ENCODE measurements around the gene TAF3.

Gene TAF3

DNA sequence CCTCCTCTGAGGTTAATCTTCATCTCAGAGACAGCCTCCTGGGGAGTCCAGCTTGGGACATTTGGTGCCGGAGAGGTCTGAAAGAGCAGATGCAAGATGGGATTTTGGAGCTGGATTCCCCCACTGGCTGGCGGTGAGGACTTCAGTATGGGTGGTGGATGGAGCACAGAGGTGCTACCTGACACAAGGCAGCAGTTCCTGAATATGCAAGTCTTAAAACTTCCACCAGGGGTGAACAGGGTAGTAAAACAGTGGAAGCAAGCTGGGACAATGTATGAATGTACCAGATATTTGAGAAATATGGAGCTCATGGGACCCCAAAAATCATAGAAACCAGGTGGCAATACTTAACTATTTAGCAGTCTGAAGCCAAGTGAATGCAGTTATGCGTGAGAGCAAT lies 4.8 kb upstream of the TAF3 start:
- no peak for DNase-seq

DNA sequence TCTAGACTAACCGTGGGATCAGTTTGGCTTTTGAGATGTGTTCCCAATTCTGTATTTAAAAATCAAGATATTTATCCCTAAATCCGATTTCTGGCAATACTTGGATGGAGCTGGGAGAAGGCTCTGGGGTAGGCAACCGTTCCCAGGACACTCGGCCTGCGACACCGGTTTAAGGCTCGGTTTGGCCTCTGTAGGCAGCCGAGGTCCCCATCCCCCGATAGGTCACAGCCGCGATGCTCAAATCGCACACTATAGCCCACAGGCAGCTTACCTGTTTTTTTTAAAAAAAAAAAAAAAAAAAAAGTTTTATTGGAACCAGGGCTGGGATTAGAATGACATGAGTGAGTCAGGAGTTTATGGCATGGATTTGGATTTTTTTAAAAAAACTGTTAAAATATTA lies 729 bp upstream of the TAF3 start:
- DNase-seq, result no peak

DNA sequence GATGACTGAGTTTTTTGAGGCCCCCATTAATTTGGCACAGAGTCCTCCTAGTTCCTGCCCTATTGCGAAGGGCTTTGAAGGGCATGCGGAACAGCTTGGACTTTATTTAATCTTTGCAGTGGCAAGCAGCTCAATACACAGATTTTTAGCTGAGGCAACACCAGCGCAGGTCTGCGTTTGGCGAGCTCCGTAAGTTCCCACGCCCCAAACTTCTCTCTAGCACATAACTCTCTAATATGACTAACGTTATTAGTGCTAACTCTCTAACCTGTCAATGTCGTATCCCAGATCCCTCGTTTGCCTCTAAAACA lies 366 bp upstream of the TAF3 start:
- DNase-seq, result no peak

DNA sequence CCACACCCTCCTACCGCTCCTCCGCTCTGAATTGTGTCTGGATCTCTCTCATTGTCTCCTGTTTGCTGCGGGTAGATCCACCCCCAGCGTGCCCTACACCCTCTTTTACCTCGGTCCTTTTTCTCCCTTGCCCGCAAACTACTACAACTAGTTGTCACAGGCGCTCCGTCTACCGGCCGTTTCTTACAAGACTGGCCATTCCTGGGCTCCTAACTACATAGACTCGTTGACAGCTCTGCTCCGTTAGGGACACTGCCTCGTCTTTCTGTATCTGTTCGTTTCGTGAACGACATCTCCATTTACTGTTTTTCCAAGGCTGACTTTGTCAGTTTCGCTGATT lies 786 bp downstream of the TAF3 start:
- DNase-seq, result peak; percentile 21

DNA sequence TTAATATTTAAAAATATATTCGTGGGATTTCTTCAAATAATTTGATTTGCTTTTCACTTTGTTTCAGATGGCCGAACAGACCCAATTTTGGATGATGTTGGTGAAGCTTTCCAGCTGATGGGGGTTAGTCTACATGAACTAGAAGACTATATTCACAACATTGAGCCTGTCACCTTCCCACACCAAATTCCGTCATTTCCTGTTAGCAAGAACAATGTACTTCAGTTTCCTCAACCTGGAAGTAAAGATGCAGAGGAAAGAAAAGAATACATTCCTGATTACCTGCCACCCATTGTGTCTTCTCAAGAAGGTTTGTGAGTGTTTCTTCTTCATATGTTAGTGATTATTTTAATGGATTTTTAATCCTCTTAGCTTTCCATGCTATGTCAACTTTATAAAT lies 5.9 kb downstream of the TAF3 start:
- DNase-seq, result no peak

DNA sequence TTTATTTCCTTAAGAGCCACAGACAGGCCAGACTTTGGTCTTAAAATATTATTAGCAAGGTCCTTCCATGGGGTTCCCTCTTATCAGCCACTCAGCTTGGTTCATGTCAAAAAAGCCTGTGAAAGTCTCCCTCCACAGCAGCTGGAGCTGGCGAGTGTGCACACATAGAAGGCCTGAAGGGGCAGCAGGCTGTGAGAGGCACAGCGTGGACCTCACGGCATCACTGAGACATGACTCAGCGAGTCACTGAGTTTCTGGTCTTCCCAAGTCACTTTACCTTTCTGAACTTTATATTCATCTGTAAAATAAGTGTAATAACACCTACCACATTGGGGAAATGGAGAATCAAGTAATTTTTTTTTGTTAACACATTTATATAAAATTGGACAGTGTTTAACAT lies 8.7 kb downstream of the TAF3 start:
- DNase-seq, result no peak

DNA sequence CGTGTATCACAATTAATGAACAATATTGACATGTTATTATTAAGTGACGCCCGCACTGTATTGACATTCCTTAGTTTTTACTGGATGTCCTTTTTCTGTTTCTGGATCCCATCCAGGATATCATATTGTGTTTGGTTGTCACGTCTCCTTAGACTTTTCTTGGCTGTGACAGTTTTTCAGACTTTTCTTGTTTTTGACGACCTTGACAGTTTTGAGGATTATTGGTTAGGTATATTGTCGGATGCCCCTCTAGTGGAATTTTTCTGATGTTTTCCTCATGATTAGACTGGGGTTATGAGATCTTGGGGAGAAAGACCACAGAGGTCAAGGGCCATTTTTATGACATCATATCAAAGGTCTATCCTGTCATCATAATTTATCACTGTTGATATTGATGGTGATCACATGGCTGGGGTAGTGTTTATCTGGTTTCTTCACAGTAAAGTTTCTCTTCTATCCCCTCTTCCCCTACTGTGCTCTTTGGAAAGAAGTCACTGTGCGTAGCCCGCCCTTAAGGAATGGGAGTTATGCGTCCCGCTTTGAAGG lies 11.1 kb downstream of the TAF3 start:
- no peak for DNase-seq

DNA sequence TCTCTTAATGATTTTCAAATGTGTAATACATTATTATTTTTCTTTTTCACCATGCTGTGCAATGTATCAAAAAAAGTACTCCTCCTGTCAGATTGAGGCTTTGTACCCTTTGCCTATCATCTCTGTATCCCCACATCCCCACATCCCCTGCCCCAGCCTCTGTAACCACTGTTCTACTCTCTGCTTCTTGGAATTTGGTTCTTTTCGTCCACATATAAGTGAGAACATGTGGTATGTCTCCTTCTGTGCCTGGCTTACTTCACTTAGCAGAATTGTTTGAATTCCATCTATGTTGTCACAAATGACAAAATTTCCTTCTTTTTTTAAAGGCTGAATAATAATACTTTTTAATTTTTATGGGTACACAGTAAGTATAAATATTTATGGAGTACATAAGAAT lies 13.8 kb downstream of the TAF3 start:
- no peak for DNase-seq

DNA sequence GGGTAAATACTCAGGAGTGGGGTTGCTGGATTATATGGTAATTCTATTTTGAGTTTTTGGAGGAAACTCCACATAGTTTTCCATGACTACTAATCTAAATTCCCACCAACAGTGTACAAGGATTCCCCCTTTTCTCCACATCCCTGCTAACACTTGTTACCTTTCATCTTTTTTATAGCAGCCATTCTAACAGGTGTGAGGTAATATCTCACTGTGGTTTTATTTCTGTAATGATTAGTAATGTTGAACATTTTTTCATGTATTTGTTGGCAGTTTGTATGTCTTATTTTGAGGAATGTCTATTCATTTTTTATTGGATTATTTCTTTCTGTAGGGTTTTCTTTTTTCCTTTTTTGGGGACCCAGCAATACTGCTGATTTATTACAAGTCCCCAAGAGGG lies 14.9 kb downstream of the TAF3 start:
- no peak for DNase-seq

DNA sequence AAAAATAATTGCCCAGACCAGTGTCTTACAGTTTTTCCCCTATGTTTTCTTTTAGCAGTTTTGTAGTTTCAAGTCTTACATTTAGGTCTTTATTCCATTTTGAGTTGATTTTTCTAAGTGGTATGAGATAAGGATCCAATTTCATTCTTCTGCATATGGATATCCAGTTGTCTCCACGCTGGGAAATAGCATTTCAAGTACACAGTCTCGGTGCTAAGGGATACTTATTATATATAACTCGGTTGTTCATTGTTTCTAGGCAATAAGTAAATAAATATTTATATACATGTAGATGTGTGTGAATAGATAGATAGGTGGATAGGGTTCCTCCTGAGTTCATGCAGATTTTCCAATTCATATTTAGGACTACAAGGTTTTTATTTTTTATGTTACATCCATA lies 16.0 kb downstream of the TAF3 start:
- DNase-seq, result no peak

DNA sequence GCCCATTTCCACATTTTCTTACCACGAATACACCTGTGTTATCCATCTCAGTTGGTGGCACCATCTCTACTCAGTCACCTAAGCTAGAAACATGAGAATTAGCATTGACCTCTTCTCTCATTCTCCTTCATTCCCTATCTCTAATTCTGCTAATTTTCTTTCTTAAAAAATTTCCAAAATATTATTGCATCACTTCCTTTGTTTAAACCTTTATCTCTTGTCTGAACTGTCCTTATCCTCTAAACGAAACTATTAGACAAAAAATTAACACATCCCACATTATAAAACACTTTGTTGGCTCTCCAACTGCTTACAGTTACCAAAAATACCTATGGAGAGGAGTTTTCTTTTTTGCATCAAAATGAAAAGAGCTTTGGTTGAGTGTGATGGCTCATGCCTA lies 18.3 kb downstream of the TAF3 start:
- DNase-seq, result no peak

DNA sequence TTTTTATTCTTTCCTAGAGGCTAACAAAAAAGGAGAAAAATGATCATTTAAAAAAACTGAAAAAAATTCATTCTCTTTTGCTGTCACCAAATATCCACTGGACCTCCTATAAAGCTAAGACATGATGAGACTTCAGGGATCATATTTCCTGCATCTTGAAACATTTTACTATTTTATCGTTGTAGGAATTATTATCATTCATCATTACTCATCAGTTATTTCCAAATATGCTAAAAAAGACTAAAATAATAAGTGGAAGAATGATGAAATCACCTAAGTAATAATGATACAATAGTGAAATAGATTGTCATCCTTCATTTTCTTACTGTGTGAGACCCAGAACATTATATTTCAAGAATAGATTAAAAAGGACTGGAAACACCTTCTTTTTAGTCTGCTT lies 28.3 kb downstream of the TAF3 start:
- no peak for DNase-seq

DNA sequence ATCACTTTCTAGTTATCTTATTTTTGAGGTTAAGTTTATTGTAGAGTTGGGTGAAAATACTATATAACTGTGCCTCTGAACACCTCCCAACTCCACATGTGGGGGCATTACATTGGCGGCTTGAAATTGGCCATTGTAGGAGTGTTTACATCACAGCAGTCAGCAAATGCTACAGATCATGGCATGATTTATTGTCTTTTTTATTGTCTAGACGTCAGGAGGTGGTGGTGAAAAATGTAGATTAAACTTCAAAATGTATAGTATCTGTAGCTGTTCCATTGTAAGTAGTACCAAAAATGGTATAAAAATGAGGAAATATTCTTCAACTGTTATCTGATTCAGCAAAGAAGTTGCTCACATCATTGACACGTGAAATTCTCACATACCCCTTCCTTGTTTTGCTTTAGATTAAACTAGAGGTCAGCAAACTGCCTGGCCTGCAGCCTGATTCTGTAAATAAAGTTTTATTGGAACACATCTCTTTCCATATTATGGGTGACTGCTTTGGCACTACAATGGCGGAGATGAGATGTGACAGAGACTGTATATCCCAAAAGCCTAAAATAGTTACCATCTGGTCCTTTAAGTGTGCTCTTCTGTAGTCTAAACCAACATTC lies 35.0 kb downstream of the TAF3 start:
- DNase-seq, result no peak

DNA sequence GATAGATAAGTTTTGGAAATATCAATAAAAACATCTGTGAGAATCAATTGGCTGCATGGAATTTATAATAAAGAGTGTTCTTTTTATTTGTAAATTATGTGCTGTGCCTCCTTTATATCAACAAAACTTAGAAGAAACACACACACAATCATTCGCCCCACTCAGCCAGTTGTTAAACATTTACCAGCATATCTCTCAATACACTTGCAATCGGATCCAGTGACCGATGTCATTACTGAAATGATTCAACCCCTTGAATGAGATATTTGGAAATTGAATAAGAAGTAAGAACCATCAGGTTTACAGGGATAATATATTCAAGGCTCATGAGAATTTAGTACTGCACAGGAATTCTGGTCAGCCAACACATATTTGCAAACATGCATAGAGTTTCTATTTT lies 35.6 kb downstream of the TAF3 start:
- no peak for DNase-seq

DNA sequence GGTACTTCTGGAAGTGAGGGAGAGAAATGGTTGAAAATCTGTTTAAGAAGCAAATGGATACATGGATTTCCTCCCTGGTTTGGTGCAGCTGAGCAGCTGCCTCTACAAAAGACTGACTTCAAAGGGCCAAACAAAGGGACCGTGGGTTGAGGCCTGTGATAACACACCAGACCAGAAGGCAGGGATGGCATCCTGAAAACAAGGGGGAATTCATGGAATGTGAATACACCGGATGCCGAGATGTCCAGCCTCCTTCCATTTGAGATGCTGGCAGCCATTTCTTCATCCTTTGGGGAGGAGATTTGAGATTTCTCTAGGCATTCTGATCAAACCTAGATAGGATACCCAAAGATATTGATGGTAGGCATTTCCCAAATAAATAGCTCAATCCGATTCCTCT lies 36.9 kb downstream of the TAF3 start:
- DNase-seq, result no peak

DNA sequence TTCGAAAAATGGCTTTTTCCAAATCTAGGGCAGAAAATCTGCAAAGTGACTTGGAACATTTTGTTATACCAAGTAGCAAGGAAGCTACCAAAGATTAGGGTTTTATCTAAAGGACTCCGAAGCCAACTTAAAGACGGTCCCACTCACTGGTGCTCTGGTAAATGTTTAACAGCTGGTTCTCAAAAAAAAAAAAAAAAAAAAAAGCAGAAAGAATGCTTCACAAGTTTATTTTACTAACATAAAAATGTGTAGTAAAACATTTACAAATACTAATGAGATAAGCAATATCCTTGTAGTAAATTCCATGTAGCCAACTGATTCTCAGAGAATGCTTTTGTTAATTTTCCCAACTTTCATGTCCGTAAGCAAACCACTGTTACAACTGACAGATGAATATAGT lies 38.4 kb downstream of the TAF3 start:
- no peak for DNase-seq

DNA sequence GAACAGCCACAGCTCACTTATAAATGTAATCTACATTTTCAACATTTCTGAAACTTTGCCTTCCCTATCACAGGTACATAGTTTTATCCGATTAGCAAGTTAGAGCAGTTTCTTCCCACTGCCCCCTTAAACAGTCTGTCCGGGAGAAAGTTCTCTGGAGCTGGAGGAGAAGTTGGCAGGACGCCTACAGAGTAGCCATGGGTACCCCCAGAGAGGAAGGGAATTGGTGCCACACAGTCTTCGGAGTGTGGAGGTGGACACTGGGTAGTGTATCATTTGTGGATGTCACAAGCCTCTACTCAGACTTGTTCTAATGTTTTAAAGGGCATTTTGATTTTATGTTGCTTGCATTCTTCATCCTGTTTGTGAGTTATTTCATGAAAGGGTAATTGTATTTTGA lies 39.0 kb downstream of the TAF3 start:
- no peak for DNase-seq

DNA sequence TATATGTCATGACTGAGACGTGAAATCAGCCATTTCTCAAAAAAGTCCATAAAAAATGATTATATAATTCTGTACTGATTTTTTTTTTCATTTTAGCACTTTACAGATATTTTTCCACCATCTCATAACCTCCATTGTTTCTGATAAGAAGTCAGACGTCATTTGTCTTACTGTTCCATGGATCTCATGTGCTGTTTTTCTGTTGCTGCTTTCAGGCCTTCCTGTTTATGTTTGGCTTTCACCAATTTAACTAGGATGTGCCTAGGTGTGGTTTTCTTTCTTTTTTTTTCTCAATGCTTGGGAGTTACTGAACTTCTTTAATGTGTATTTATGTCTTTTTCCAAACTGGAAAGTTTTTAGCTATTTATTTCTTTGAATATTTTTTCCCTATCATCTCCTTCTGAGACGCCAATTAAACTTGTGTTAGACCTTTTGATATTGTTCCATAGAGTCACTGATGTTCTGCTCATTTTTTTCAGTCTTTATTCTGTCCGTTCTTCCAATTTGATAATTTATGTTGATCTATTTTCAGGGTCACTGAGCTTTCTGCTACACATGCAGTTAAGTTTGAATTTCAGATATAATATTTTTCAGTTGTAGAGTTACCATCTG lies 43.3 kb downstream of the TAF3 start:
- DNase-seq, result no peak

DNA sequence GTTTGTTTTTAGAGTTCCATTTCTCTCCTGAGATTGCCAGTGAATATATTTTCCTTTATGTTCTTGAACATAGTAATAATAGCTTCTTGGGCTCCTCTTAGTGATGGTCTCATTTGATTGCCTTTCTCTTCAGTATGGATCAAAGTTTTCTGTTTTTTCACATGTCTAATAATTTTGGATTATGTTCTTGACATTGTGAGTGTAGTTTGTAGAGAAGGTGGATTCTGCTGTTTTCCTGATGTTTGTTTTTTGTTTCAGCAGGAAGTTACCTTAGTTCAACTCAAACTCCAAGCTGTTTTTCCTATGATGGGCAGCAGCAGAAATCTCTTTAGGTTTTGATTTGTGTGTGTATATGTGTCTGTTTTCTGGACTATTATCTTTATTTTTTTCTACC lies 43.8 kb downstream of the TAF3 start:
- no peak for DNase-seq

DNA sequence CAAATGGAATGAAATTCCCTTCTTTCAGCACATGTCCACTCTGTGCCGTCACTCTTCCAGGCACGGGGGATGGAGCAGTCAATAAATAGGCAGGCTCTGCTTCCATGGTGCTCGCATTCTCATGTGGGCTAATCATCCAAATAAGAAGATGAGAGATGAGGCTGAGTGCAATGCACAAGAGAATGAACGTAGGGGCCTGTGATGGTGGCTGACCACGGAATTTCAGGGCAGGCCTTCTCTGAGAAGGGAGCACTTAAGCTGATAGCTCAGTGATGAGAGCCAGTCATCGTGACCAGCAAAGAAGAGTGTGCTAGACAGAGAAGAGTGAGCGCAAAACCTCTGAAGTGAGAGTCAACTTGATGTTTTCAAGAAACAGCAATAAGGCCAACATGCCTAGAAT lies 47.9 kb downstream of the TAF3 start:
- no peak for DNase-seq

DNA sequence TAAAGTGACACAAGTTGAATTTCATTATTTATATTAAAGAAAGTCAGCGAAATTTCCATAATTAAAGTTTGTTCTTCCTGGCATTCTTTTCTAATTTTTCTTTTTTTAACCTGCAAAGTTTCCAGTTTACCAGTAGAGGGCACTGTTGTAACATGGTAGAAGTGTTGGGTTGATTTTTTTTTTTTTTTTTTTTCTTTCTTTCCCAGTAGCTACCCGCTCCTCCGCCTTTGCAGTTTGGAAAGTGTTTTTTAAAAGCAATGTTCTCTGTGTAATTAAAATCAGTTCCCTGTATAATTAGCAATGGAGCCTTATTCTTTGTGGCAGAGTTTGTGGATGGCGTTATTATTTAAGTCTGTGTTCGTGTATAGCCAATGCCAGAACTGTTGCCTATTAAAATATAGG lies 53.7 kb downstream of the TAF3 start:
- DNase-seq, result peak; percentile 28

DNA sequence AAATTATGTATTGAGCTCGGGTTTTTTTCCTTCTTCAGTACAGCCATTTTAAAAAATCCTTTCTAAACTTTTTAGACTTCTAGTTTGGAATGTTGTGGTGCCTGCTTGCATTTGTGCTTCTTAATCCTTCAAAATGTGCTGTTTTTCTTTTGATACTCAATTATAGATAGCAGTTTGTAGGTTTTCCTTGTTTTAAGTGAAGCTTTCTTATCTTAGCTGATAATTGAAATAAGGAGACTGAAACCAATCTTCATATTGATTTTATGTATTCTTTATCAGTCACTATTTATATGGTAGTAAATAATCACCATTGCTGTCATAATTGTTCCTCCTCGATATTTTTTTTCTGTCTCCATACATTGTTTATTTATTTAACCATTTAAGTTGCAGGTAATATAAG lies 56.6 kb downstream of the TAF3 start:
- DNase-seq, result no peak

DNA sequence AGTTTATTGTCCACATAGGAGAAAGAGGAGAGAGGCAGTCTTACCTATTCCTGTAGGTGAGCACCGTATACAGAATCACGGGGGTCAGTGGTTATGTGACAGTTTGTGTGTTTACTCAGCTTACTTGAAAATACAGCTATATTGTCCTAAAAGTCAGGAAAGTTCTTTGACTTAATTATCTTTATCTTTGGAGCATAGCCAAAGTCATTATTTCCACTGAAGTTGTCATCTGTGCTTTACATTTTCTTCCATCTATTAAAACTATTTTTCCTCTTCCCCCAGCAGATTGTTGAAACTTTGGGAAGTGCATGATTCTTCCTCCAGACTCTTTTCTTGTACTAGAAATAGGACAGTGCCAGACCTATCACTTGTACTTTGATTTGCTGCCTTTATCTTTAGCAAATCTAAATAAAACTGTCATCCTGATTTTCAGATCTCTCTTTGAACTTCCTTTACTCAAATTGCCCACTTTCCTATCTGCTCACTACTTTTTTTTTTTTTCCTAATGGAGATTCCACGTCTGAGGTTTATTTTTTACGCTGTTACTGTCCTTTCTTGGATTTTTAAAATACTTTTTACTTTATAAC lies 58.3 kb downstream of the TAF3 start:
- DNase-seq, result no peak

DNA sequence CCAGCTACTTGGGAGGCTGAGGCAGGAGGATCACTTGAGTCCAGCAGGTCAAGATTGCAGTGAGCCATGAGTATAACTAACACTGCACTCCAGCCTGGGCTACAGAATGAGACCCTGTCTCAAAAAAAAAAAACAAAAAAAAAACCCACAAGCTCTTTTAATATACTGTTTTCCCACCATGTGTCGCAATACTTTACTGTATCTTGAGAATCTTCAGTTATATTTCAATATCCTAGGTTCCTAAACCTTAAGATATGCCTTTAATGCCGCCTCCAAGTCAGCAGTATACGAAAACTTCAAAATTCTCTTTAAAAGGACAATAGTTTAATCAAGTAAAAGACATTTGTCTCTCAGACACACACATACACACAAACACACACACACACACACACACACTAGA lies 62.8 kb downstream of the TAF3 start:
- no peak for DNase-seq

DNA sequence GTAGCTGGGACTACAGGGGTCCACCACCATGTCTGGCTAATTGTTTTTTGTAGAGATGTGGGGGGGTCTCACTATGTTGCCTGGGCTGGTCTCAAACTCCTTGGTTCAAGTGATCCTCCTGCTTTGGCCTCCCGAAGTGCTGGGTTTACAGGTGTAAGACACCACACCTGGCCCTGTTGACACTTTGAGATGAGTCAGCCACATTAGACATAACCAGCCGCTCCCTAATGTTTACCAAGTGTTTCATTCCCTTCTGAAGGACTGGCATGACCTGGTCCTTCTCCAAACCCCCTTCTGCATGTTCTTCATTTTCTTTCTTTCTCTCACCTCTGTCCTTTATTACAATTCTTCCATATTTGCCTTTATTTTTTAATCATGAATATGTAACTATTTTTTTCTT lies 67.8 kb downstream of the TAF3 start:
- no peak for DNase-seq
